Left colon (tissue), 2 donors: ENCODE data around the gene SOD2. TPM values are rescaled to one million over a fixed set of nuclear protein-coding genes. Genes with fewer than 3 reads are reported as not detected.
"Not testable (repeated sequence)": the region's sequence is repeated elsewhere in the genome, so short reads cannot be mapped to it uniquely, and the experiment has no call there.

ENCODE experiments used
- ATAC-seq: fragments of 200-7000 bp; cut with Tn5 transposase; one replicate; pipeline ENCODE4 v1.9.1; 2020; ENCODE audit warnings: mild to moderate bottlenecking, moderate library complexity
- DNase-seq, 2 donors: peaks; one replicate each; pipeline ENCODE4 v3.0.0-alpha.2; 2020
- intact Hi-C, 2 donors: fragments of 100-400 bp; cut with DNase I in 1 of 2; cut with micrococcal nuclease in 1 of 2; formaldehyde crosslinking; loops; one replicate each; pipeline versions ENCODE4 v1.11.2 to v1.14.0; 2022; cut with DNase I, micrococcal nuclease
- long read RNA-seq: library from polyadenylated mRNA; unstranded; transcript quantifications from one replicate; pipeline ENCODE4 v2.0.0, GENCODE V29; 2021
- total RNA-seq, 2 donors: library from RNA; stranded (reverse); fragmentation: NEBNext Ultra II Directional; extraction: Animal tissue kit (Norgen Biotek cat#: 25700); gene quantifications; one replicate each; pipeline ENCODE4 v1.2.1, GENCODE V29; 2021
- donor health status: DM: no; HTN: no; CAD: no.
- donor health status: DM: yes; HTN: yes; CAD: no.

SOD2 gene
- total RNA-seq = 100 to 1,000 TPM; 284 to 402 TPM
- long read RNA-seq, full-length matches to known transcripts = 307 of 392 reads
- long read RNA-seq, partial matches to known transcripts = 7 of 392 reads
- long read RNA-seq, other reads (novel, unspliced or antisense) = 78 of 392 reads

- intact Hi-C loops = loop anchor here in 1 of 2 donors (5.0 kb wide), 1 partner anchor 34 kb away; the partner anchor contains the start of gene WTAP
- peak; percentile 87 to 90 for DNase-seq
Measured at GRCh38 chr6:159693128-159693893, at the start of gene SOD2. Gene SOD2 (minus strand): TSS chr6:159693241. CDS start chr6:159693167, 74 bp downstream.

GRCh38 chr6:159742165-159742564 lies 49.1 kb upstream of the SOD2 start:
- intact Hi-C loops = no loop called here
- ATAC-seq (no peak), DNase-seq (no peak)

More at GRCh38 chr6:159693128-159693893, at the start of gene SOD2:
- ATAC-seq = peak; percentile 78

- intact Hi-C loops = loop anchor here in 1 of 2 donors (10.0 kb wide), 1 partner anchor 45 kb away; the partner anchor contains the start of gene TCP1
- no peak for DNase-seq
- no peak for ATAC-seq
Measured at GRCh38 chr6:159739341-159739740, 46.3 kb upstream of the SOD2 start.

- ATAC-seq (no peak), DNase-seq (no peak)
- intact Hi-C loops = loop anchor here in 1 of 2 donors (10.0 kb wide), 1 partner anchor 48 kb away; the partner anchor contains the start of gene TCP1
Measured at GRCh38 chr6:159736908-159737307, 43.9 kb upstream of the SOD2 start.

DNA sequence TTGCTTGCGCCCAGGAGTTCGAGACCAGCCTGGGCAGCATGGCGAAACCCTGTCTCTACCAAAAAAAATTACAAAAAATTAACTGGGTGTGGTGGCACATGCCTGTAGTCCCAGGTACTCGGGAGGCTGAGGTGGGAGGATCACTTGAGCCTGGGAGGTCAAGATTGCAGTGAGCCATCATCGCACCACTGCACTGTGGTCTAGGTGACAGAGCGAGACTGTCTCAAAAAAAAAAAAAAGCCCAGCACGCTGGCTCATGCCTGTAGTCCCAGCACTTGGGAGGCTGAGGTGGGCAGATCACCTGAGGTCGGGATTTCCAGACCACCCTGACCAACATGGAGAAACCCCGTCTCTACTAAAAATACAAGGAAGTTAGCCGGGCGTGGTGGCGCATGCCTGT lies 40.4 kb upstream of the SOD2 start:
- DNase-seq, ATAC-seq: not testable (repeated sequence)
- intact Hi-C loops = loop anchor here in 1 of 2 donors (10.0 kb wide), 1 partner anchor 51 kb away; the partner anchor contains the start of gene TCP1

DNA sequence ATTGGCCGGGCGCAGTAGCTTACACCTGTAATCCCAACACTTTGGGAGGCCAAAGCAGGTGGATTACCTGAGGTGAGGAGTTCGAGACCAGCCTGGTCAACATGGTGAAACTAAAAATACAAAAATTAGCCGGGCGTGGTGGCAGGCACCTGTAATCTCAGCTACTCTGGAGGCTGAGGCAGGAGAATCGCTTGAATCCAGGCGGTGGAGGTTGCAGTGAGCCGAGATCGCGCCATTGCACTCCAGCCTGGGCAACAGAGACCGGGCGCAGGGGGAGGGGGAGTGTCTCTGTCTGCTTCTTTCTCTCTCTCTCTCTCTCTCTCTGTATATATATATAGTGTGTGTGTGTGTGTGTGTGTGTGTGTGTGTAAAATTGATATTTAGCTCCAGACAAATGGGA lies 39.5 kb upstream of the SOD2 start:
- intact Hi-C loops = loop anchor here in 1 of 2 donors (10.0 kb wide), 1 partner anchor 52 kb away; the partner anchor contains the start of gene TCP1
- DNase-seq, ATAC-seq: not testable (repeated sequence)

GRCh38 chr6:159730332-159730676 lies 37.3 kb upstream of the SOD2 start:
- intact Hi-C loops = loop anchor here in 1 of 2 donors (10.0 kb wide), 1 partner anchor 54 kb away; the partner anchor contains the start of gene TCP1
- no peak for ATAC-seq
- no peak for DNase-seq

GRCh38 chr6:159729598-159730331 lies 36.7 kb upstream of the SOD2 start:
- DNase-seq (no peak), ATAC-seq (no peak)
- intact Hi-C loops = loop anchor here in 1 of 2 donors (5.0 to 10.0 kb wide), 2 partner anchors 37 to 55 kb away; partner anchors contain the start of genes SOD2 and TCP1

- no peak for ATAC-seq
- DNase-seq = no peak
- intact Hi-C loops = loop anchor here in 1 of 2 donors (5.0 kb wide), 1 partner anchor 36 kb away; the partner anchor contains the start of gene SOD2
Measured at GRCh38 chr6:159728531-159728964, 35.5 kb upstream of the SOD2 start.

DNA sequence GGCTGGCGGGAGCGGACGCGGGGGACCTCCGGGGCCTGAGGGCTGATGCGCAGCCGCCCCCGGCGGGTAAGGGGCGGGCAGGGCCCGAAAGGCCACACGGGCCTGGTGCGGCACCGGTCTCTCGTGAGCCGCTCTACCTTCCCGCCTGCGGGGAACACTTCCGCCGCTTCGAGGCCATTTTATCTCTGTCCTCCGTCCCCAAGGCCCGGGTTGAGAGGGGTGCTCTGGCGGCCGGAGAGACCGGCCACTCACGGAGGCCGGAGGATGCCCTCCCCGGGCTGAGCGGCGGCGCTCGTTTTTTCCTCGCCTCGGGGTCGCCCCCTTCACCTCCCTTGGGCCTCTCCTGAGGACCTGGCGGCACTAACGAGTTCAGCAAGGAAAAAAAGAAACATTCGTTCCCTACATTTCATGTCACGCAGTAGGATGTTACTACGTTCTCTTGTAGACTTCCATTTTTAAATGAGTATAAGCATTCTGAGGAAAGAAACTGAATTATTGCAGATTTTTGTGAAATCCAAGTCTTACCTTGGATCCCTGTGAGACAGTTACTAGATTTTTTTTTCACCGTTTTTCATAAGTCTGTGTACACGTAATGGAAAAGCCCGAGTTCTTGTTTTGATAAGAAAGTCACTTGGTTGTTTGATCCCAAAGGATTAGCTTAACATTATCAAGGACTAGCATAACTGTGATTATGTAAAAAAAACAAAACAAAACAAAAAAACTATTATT lies 34.8 kb upstream of the SOD2 start:
- intact Hi-C loops = loop anchor here in 1 of 2 donors (5.0 kb wide), 1 partner anchor 36 kb away; the partner anchor contains the start of gene SOD2
- no peak for DNase-seq

GRCh38 chr6:159726918-159727716 lies 34.1 kb upstream of the SOD2 start, which contains the start of gene WTAP:
Gene WTAP (plus strand): TSS chr6:159727506. CDS start chr6:159736266, 8,760 bp downstream.
- peak; percentile 97 to 98 for DNase-seq
- ATAC-seq = peak; percentile 91
- intact Hi-C loops = loop anchor here in 1 of 2 donors (5.0 kb wide), 1 partner anchor 35 kb away; the partner anchor contains the start of gene SOD2

More for the DNA sequence above, 34.8 kb upstream of the SOD2 start:
- peak; percentile 32 for ATAC-seq

DNA sequence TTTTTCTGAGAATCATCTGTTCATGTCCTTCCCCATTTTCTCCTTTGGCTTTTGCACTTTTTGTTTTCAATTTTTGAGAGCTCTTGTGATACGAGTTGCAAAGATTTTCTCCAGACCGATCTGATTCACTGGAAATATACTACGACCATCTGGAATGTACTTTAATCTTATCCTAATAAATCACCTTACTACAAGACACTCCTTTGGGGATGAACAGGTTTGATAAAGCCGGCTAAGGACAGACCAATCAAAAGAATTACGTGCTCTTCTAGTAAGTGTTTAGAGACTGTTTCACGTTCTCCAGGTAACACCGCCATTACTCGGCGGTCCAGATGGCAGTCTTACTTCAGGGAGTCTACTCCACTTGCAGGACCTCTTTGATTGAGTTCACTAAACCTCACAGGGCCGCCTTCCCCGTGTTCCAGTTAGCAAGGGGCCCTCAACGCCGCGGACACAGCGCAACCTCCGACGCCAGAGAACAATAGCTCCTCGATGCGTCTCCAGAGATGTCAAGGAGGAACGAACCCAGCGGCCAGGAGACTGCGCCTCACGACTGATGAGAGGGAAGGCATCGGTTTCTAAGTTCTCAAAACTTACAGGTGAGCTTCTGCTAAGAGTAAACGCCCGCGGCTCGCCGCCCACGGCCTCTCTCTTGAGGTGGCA lies 33.3 kb upstream of the SOD2 start:
- DNase-seq = no peak
- intact Hi-C loops = loop anchor here in 1 of 2 donors (5.0 kb wide), 1 partner anchor 34 kb away; the partner anchor contains the start of gene SOD2
- peak; percentile 20 for ATAC-seq

DNA sequence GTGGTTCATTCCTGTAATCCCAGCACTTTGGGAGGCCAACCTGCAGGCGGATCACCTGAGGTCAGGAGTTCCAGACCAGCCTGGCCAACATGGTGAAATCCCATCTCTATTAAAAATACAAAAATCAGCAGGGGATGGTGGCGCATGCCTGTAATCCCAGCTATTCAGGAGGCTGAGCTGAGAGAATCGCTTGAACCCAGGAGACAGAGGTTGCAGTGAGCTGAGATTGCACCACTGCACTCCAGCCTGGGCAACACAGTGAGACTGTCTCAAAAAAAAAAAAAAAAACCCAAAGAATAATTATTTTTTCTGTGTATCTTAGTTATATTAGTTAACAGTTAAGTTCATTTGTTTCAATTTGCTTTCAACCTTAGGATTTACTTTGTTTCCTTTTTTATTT lies 32.2 kb upstream of the SOD2 start:
- ATAC-seq, DNase-seq: not testable (repeated sequence)
- intact Hi-C loops = loop anchor here in 1 of 2 donors (5.0 kb wide), 1 partner anchor 33 kb away; the partner anchor contains the start of gene SOD2

- intact Hi-C loops = loop anchor here in 1 of 2 donors (5.0 kb wide), 1 partner anchor 32 kb away; the partner anchor contains the start of gene SOD2
- DNase-seq = no peak
- no peak for ATAC-seq
Measured at GRCh38 chr6:159724778-159725177, 31.7 kb upstream of the SOD2 start.

DNA sequence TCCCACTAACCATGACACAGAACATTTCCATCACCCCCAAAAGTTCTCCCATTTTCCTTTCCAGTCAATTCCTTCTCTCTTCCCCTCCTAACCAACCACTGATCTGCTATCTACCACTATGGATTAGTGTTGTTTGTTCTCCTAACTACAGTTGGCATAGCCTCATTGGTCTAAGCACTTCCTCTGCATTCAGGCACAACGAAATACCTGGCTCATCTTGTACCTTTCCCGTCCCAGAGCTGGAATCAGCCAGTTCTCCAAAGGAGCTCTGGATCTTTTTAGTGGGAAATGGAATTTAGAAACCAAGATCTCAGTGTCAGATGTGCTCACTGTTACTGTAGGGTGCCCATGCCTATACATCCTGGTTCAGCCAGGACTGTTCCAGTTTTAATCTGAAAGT lies 30.2 kb upstream of the SOD2 start:
- DNase-seq (no peak), ATAC-seq (no peak)
- intact Hi-C loops = no loop called here

GRCh38 chr6:159722655-159723054 lies 29.6 kb upstream of the SOD2 start:
- intact Hi-C loops = no loop called here
- ATAC-seq (no peak), DNase-seq (no peak)
